Measurements from ENCODE around the gene PHACTR1. TPM values are rescaled to one million over a fixed set of nuclear protein-coding genes. Genes with fewer than 3 reads are reported as not detected.
A peak's percentile ranks its signal among the peaks of the same experiment; 100 is the strongest.

The PHACTR1 gene
- total and polyA plus RNA-seq, 9 of the 15 experiments (the other 6 are each of a cell fraction or from before 2014, with no cell fraction given): 11.5 to 32.6 (median 22.0) TPM

GRCh38 chr6:13044896-13045295 is 328.3 kb downstream of the PHACTR1 start:
- intact Hi-C loops (cut with micrococcal nuclease): no loop called here
- Histone ChIP-seq H3K9me1 (ENCODE audit: control insufficient read depth, insufficient read depth, low read length) (no peaks in the 10 kb centered on the region), H3K9ac (ENCODE audit: insufficient read depth in 1 of 2, low read depth in 2 of 2, low read length in 2 of 2) (no peak overlapping the region), H3K4me1 (replicated peaks in 1 of 2; ENCODE audit: control insufficient read depth in 2 of 2, insufficient read depth in 2 of 2, low read length in 2 of 2) (no peaks in the 10 kb centered on the region; a peak in 2 of 5 replicates), H2AFZ (ENCODE audit: low read depth, low read length) (0 out of 2 replicates have a peak overlapping the region, but pooled peaks have one; percentile 60), H3K9me3 (replicated peaks; ENCODE audit: control insufficient read depth, insufficient read depth, low read depth, low read length) (no peaks in the 10 kb centered on the region), H3K27me3 (ENCODE audit: control insufficient read depth in 2 of 2, insufficient read depth in 2 of 2, low read length in 2 of 2) (no peaks in the 10 kb centered on the region), H4K20me1 (replicated peaks; ENCODE audit: control insufficient read depth, insufficient read depth, low read length) (no peaks in the 10 kb centered on the region), H3K4me3 (no peak overlapping the region), H3K27ac (ENCODE audit: extremely low read depth, low read depth, low read length) (no peak overlapping the region), H3K4me2 (ENCODE audit: insufficient read depth, low read length) (no peak overlapping the region; the same call in 1 of the 2 replicates), H3K79me2 (ENCODE audit: control insufficient read depth, insufficient read depth, low read length) (no peaks in the 10 kb centered on the region), H3K36me3 (ENCODE audit: control insufficient read depth, insufficient read depth, low read length) (no peaks in the 10 kb centered on the region)
- WGBS (ENCODE audit: insufficient coverage, low coverage, missing lambda C conversion rate): 37% methylated on average over 4 of the region's 4 CpGs
- ATAC-seq: no peak
- BruUV-seq (replicated peaks): no TSS peak
- TF ChIP-seq ZNF253 (CRISPR knock-in tag; conservative IDR thresholded peaks at IDR 0.05): no peak
- TF ChIP-seq SAFB2 (IDR thresholded peaks at IDR 0.05; ENCODE audit: borderline replicate concordance, low read depth, low read length, severe bottlenecking): no peak
- in situ Hi-C loops (cut with MboI): no loop called here
- ChIA-PET CTCF (ENCODE audit: low intra/inter-chr PET ratio) (no interaction called here), POLR2A (no interaction called here)
- no peak for DNase-seq (ENCODE audit: extremely low read depth in 1 of 4, low spot score in 3 of 4)
- no peak for FAIRE-seq

- BruUV-seq (replicated peaks): no TSS peak
- intact Hi-C loops (cut with micrococcal nuclease) (no loop called here), in situ Hi-C loops (cut with MboI) (no loop called here)
- no peak for DNase-seq (ENCODE audit: extremely low read depth in 1 of 4, low spot score in 3 of 4)
- no peak for FAIRE-seq
- H3K27ac ChIP-seq (ENCODE audit: extremely low read depth, low read depth, low read length): no peak overlapping the region
- 4% methylated on average over 2 of the region's 2 CpGs for whole genome bisulfite sequencing (ENCODE audit: insufficient coverage, low coverage, missing lambda C conversion rate)
- no peaks in the 10 kb centered on the region for H3K9me1 ChIP-seq (ENCODE audit: control insufficient read depth, insufficient read depth, low read length)
- H3K9ac ChIP-seq (ENCODE audit: insufficient read depth in 1 of 2, low read depth in 2 of 2, low read length in 2 of 2): no peak overlapping the region
- H2AFZ ChIP-seq (ENCODE audit: low read depth, low read length): no peak overlapping the region
- H3K9me3 ChIP-seq (replicated peaks; ENCODE audit: control insufficient read depth, insufficient read depth, low read depth, low read length): no peaks in the 10 kb centered on the region
- no peaks in the 10 kb centered on the region; a peak in 2 of 5 replicates for H3K4me1 ChIP-seq (replicated peaks in 1 of 2; ENCODE audit: control insufficient read depth in 2 of 2, insufficient read depth in 2 of 2, low read length in 2 of 2)
- H3K79me2 ChIP-seq (ENCODE audit: control insufficient read depth, insufficient read depth, low read length): no peaks in the 10 kb centered on the region
- ChIA-PET POLR2A (interaction anchor here (1.2 kb wide), 1 partner anchor 17 kb away, joined by 3 read pairs; no protein-coding TSS in a partner anchor), CTCF (ENCODE audit: low intra/inter-chr PET ratio) (no interaction called here)
- H3K4me3 ChIP-seq: no peak overlapping the region
- no peak overlapping the region for H3K4me2 ChIP-seq (ENCODE audit: insufficient read depth, low read length)
- H4K20me1 ChIP-seq (replicated peaks; ENCODE audit: control insufficient read depth, insufficient read depth, low read length): no peaks in the 10 kb centered on the region
- ATAC-seq: no peak
- H3K27me3 ChIP-seq (ENCODE audit: control insufficient read depth in 2 of 2, insufficient read depth in 2 of 2, low read length in 2 of 2): no peaks in the 10 kb centered on the region
- no peaks in the 10 kb centered on the region for H3K36me3 ChIP-seq (ENCODE audit: control insufficient read depth, insufficient read depth, low read length)
- TF ChIP-seq SMARCE1 (IDR thresholded peaks at IDR 0.05) (no peak), ZNF407 (IDR thresholded peaks at IDR 0.05; ENCODE audit: low read depth) (no peak), NKRF (IDR thresholded peaks at IDR 0.05; ENCODE audit: borderline replicate concordance) (no peak), ZSCAN32 (CRISPR knock-in tag; IDR thresholded peaks at IDR 0.05) (no peak)
Observed at GRCh38 chr6:13045676-13046075, 329.1 kb downstream of the PHACTR1 start.
